ENCODE results near the gene CPN1.

DNA sequence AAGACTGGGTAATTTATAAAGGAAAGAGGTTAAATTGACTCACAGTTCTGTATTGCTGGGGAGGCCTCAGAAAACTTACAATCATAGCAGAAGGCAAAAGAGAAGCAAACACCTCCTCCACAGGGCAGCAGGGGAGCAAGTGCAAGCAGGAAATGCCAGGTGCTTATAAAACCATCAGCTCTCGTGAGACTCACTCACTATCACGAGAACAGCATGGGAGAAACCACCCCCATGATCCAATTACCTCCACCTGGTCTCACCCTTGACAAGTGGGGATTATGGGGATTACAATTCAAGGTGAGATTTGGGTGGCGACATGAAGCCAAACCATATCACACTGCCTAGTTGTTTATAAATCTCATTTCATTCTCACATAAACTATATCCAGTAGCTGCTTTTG lies 28.0 kb upstream of the CPN1 start:
- TF ChIP-seq, protein P1, sequence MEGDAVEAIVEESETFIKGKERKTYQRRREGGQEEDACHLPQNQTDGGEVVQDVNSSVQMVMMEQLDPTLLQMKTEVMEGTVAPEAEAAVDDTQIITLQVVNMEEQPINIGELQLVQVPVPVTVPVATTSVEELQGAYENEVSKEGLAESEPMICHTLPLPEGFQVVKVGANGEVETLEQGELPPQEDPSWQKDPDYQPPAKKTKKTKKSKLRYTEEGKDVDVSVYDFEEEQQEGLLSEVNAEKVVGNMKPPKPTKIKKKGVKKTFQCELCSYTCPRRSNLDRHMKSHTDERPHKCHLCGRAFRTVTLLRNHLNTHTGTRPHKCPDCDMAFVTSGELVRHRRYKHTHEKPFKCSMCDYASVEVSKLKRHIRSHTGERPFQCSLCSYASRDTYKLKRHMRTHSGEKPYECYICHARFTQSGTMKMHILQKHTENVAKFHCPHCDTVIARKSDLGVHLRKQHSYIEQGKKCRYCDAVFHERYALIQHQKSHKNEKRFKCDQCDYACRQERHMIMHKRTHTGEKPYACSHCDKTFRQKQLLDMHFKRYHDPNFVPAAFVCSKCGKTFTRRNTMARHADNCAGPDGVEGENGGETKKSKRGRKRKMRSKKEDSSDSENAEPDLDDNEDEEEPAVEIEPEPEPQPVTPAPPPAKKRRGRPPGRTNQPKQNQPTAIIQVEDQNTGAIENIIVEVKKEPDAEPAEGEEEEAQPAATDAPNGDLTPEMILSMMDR (IDR thresholded peaks at IDR 0.05; ENCODE audit: low read depth, low read length) = no peak
- TF ChIP-seq POLR2A (IDR thresholded peaks at IDR 0.05; ENCODE audit: extremely low read depth, insufficient read length) (no peak), MYC (IDR thresholded peaks at IDR 0.05; ENCODE audit: low read depth, low read length) (no peak)
- TF ChIP-seq, protein P2, sequence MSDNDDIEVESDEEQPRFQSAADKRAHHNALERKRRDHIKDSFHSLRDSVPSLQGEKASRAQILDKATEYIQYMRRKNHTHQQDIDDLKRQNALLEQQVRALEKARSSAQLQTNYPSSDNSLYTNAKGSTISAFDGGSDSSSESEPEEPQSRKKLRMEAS (IDR thresholded peaks at IDR 0.05; ENCODE audit: low read depth, low read length) = no peak

Data from NB4 (cell line).